OCI-M1 (cell line): ENCODE results near the gene MEGF11.
A peak's percentile ranks its signal among the peaks of the same experiment; 100 is the strongest.

Source experiments
- DNase-seq: peaks from one replicate; lab custom pipeline; 2025; lab: John Stamatoyannopoulos, UW

Gene MEGF11

GRCh38 chr15:65917407-65917756 lies 336.2 kb downstream of the MEGF11 start:
- DNase-seq: no peak

- peak; percentile 37 for DNase-seq
Measured at GRCh38 chr15:65916664-65917406, 336.7 kb downstream of the MEGF11 start.

- no peak for DNase-seq
Measured at GRCh38 chr15:65916041-65916663, 337.4 kb downstream of the MEGF11 start.

- no peak for DNase-seq
Measured at GRCh38 chr15:65914981-65915925, 338.3 kb downstream of the MEGF11 start.

- DNase-seq: no peak
Measured at GRCh38 chr15:65914386-65914785, 339.2 kb downstream of the MEGF11 start.

GRCh38 chr15:65913631-65914199 lies 339.8 kb downstream of the MEGF11 start:
- DNase-seq: no peak

GRCh38 chr15:65912235-65912634 lies 341.3 kb downstream of the MEGF11 start:
- DNase-seq: no peak

GRCh38 chr15:65910341-65910740 lies 343.2 kb downstream of the MEGF11 start:
- DNase-seq: no peak

GRCh38 chr15:65909831-65910230 lies 343.7 kb downstream of the MEGF11 start:
- no peak for DNase-seq

GRCh38 chr15:65908876-65909275 lies 344.7 kb downstream of the MEGF11 start:
- no peak for DNase-seq

GRCh38 chr15:65907661-65908060 lies 345.9 kb downstream of the MEGF11 start:
- no peak for DNase-seq

- DNase-seq: no peak
Measured at GRCh38 chr15:65906396-65906795, 347.2 kb downstream of the MEGF11 start.

GRCh38 chr15:65904301-65904700 lies 349.2 kb downstream of the MEGF11 start:
- DNase-seq: no peak

GRCh38 chr15:65903296-65904073 lies 350.1 kb downstream of the MEGF11 start:
- no peak for DNase-seq

- DNase-seq: peak; percentile 94
Measured at GRCh38 chr15:65902373-65902772, 351.2 kb downstream of the MEGF11 start.

GRCh38 chr15:65901836-65902235 lies 351.7 kb downstream of the MEGF11 start:
- DNase-seq: no peak

GRCh38 chr15:65901336-65901735 lies 352.2 kb downstream of the MEGF11 start:
- no peak for DNase-seq

GRCh38 chr15:65900488-65900887 lies 353.1 kb downstream of the MEGF11 start:
- DNase-seq: no peak

GRCh38 chr15:65896236-65896635 lies 357.3 kb downstream of the MEGF11 start:
- DNase-seq: no peak

GRCh38 chr15:65893060-65893459 lies 360.5 kb downstream of the MEGF11 start:
- DNase-seq: no peak

- DNase-seq: no peak
Measured at GRCh38 chr15:65888981-65889380, 364.6 kb downstream of the MEGF11 start.

- no peak for DNase-seq
Measured at GRCh38 chr15:65887565-65887964, 366.0 kb downstream of the MEGF11 start.
